KOPT-K1 (cell line): ENCODE measurements around the gene TXNDC5.
A peak's percentile ranks its signal among the peaks of the same experiment; 100 is the strongest.

Experiments
- H3K27ac ChIP-seq: fragments of 200-600 bp; sonication (generic); 2 replicates; pipeline ENCODE4 v1.5.1; 2016; ENCODE audit warnings: antibody characterized with exemption, mild to moderate bottlenecking, low read depth, low read length; ENCODE audit not compliant: poor library complexity, severe bottlenecking
- H3K36me3 ChIP-seq: fragments of 200-600 bp; sonication (generic); 2 replicates; pipeline ENCODE4 v1.5.1; 2017; ENCODE audit warnings: antibody characterized with exemption, mild to moderate bottlenecking, low read length, moderate library complexity; ENCODE audit not compliant: insufficient read depth
- H3K9me3 ChIP-seq: fragments of 200-600 bp; sonication (generic); 2 replicates; pipeline ENCODE4 v1.5.1; 2017; ENCODE audit warnings: antibody characterized with exemption, low read length, mild to moderate bottlenecking; ENCODE audit not compliant: insufficient read depth, poor library complexity, severe bottlenecking

TXNDC5 gene

GRCh38 chr6:7910654-7911344 is at the start of gene TXNDC5:
Gene TXNDC5, minus strand, starts transcription at chr6:7910788. Its CDS starts 12 bp downstream, at chr6:7910776.
- Histone ChIP-seq H3K9me3 (no peaks in the 10 kb centered on the region), H3K27ac (peak within 1 kb of the TSS; percentile 55), H3K36me3 (no peaks in the 10 kb centered on the region)

GRCh38 chr6:7960141-7960540 is 49.6 kb upstream of the TXNDC5 start:
- Histone ChIP-seq H3K36me3 (no peaks in the 10 kb centered on the region), H3K27ac (no peak overlapping the region)

GRCh38 chr6:7959453-7959852 is 48.9 kb upstream of the TXNDC5 start:
- Histone ChIP-seq H3K27ac (no peak overlapping the region), H3K36me3 (no peaks in the 10 kb centered on the region), H3K9me3 (no peaks in the 10 kb centered on the region)

More at GRCh38 chr6:7960141-7960540, 49.6 kb upstream of the TXNDC5 start:
- no peaks in the 10 kb centered on the region for H3K9me3 ChIP-seq

- H3K36me3 ChIP-seq = no peaks in the 10 kb centered on the region
- H3K9me3 ChIP-seq = no peaks in the 10 kb centered on the region
- H3K27ac ChIP-seq = no peak overlapping the region
Observed at GRCh38 chr6:7958464-7958863, 47.9 kb upstream of the TXNDC5 start.

GRCh38 chr6:7956257-7956656 is 45.7 kb upstream of the TXNDC5 start:
- Histone ChIP-seq H3K27ac (no peak overlapping the region), H3K9me3 (no peaks in the 10 kb centered on the region)

GRCh38 chr6:7954477-7955200 is 44.1 kb upstream of the TXNDC5 start:
- Histone ChIP-seq H3K27ac (no peak overlapping the region), H3K36me3 (no peaks in the 10 kb centered on the region), H3K9me3 (no peaks in the 10 kb centered on the region)

More at GRCh38 chr6:7956257-7956656, 45.7 kb upstream of the TXNDC5 start:
- no peaks in the 10 kb centered on the region for H3K36me3 ChIP-seq

GRCh38 chr6:7953753-7954152 is 43.2 kb upstream of the TXNDC5 start:
- Histone ChIP-seq H3K36me3 (no peaks in the 10 kb centered on the region), H3K27ac (no peak overlapping the region), H3K9me3 (no peaks in the 10 kb centered on the region)

GRCh38 chr6:7939864-7940228 is 29.3 kb upstream of the TXNDC5 start:
- Histone ChIP-seq H3K9me3 (no peaks in the 10 kb centered on the region), H3K36me3 (no peaks in the 10 kb centered on the region), H3K27ac (no peak overlapping the region)

GRCh38 chr6:7939184-7939863 is 28.7 kb upstream of the TXNDC5 start:
- no peaks in the 10 kb centered on the region for H3K36me3 ChIP-seq
- no peak overlapping the region for H3K27ac ChIP-seq
- H3K9me3 ChIP-seq = no peaks in the 10 kb centered on the region

- H3K36me3 ChIP-seq = no peaks in the 10 kb centered on the region
- no peaks in the 10 kb centered on the region for H3K9me3 ChIP-seq
- no peak overlapping the region for H3K27ac ChIP-seq
Observed at GRCh38 chr6:7938562-7939183, 28.1 kb upstream of the TXNDC5 start.

- H3K36me3 ChIP-seq = no peaks in the 10 kb centered on the region
- no peaks in the 10 kb centered on the region for H3K9me3 ChIP-seq
- no peak overlapping the region for H3K27ac ChIP-seq
Observed at GRCh38 chr6:7933794-7934193, 23.2 kb upstream of the TXNDC5 start.

- no peaks in the 10 kb centered on the region for H3K36me3 ChIP-seq
- no peak overlapping the region for H3K27ac ChIP-seq
- H3K9me3 ChIP-seq = no peaks in the 10 kb centered on the region
Observed at GRCh38 chr6:7932625-7933024, 22.0 kb upstream of the TXNDC5 start.

GRCh38 chr6:7924867-7925266 is 14.3 kb upstream of the TXNDC5 start:
- Histone ChIP-seq H3K36me3 (no peaks in the 10 kb centered on the region), H3K9me3 (peaks cover 7% of the 10 kb centered on the region), H3K27ac (no peak overlapping the region)

- Histone ChIP-seq H3K27ac (no peak overlapping the region), H3K36me3 (no peaks in the 10 kb centered on the region), H3K9me3 (peaks cover 7% of the 10 kb centered on the region)
Observed at GRCh38 chr6:7922596-7922995, 12.0 kb upstream of the TXNDC5 start.

- no peak overlapping the region for H3K27ac ChIP-seq
- peaks cover 7% of the 10 kb centered on the region for H3K9me3 ChIP-seq
- H3K36me3 ChIP-seq = no peaks in the 10 kb centered on the region
Observed at GRCh38 chr6:7921632-7922092, 11.1 kb upstream of the TXNDC5 start.
